Measurements from ENCODE around the gene PSME3IP1. TPM values are rescaled to one million over a fixed set of nuclear protein-coding genes. Genes with fewer than 3 reads are reported as not detected.
A peak's percentile ranks its signal among the peaks of the same experiment; 100 is the strongest.

PSME3IP1 gene
- total RNA-seq, 1 experiment from 2014 or later: 104 TPM

GRCh38 chr16:57123974-57124674 is 61.7 kb downstream of the PSME3IP1 start (continued):
- no peak for TF ChIP-seq ZNF532 (CRISPR knock-in tag; IDR thresholded peaks at IDR 0.05; ENCODE audit: borderline replicate concordance)
- no peak for TF ChIP-seq AR (CRISPR knock-in tag; IDR thresholded peaks at IDR 0.05)

- Mint-ChIP-seq H3K4me3 (no peak overlapping the region), H3K27me3 (ENCODE audit: low read depth) (no peaks in the 10 kb centered on the region), H3K27ac (no peak overlapping the region), H3K36me3 (no peaks in the 10 kb centered on the region), H3K9me3 (0 out of 2 replicates have a peak, but pooled peaks cover 3% of the 10 kb centered on the region), H3K4me1 (no peaks in the 10 kb centered on the region)
- no peak for TF ChIP-seq TP53 (CRISPR knock-in tag; IDR thresholded peaks at IDR 0.05)
- DNase-seq (ENCODE audit: low spot score) (no peak), ATAC-seq (no peak)
- POLR2A ChIA-PET: no interaction called here
- CTCF ChIA-PET: no interaction called here
Measured at GRCh38 chr16:57123216-57123973, 62.4 kb downstream of the PSME3IP1 start.

- ATAC-seq (no peak), DNase-seq (ENCODE audit: low spot score) (no peak)
- Mint-ChIP-seq H3K9me3 (no peaks in the 10 kb centered on the region), H3K27me3 (ENCODE audit: low read depth) (no peaks in the 10 kb centered on the region), H3K27ac (no peak overlapping the region), H3K4me1 (peaks cover 8% of the 10 kb centered on the region), H3K36me3 (no peaks in the 10 kb centered on the region), H3K4me3 (no peak overlapping the region)
- TF ChIP-seq ZNF121 (CRISPR knock-in tag; IDR thresholded peaks at IDR 0.05) (peak; percentile 47; the same call in 1 of the 2 replicates), ZNF416 (CRISPR knock-in tag; IDR thresholded peaks at IDR 0.05) (no peak)
- ChIA-PET CTCF (no interaction called here), POLR2A (interaction anchor here (0.6 kb wide), 1 partner anchor 423 kb away, joined by 3 read pairs; no protein-coding TSS in a partner anchor)
Measured at GRCh38 chr16:57118461-57119084, 67.3 kb downstream of the PSME3IP1 start.

GRCh38 chr16:57115514-57116182 is 70.2 kb downstream of the PSME3IP1 start:
- CTCF ChIA-PET: interaction anchor here (0.7 to 1.8 kb wide), 3 partner anchors 23 to 36 kb away, joined by 3 to 10 read pairs (median 3); partner anchors contain the start of gene CPNE2
- POLR2A ChIA-PET: no interaction called here
- peak overlapping the region; percentile 86; the same call in 1 of the 2 replicates for H3K27ac Mint-ChIP-seq
- peaks cover 8% of the 10 kb centered on the region for H3K4me1 Mint-ChIP-seq
- no peak overlapping the region for H3K4me3 Mint-ChIP-seq
- no peaks in the 10 kb centered on the region for H3K27me3 Mint-ChIP-seq (ENCODE audit: low read depth)
- no peaks in the 10 kb centered on the region for H3K9me3 Mint-ChIP-seq
- ATAC-seq: peak; percentile 59
- no peaks in the 10 kb centered on the region for H3K36me3 Mint-ChIP-seq
- TF ChIP-seq, protein P1, sequence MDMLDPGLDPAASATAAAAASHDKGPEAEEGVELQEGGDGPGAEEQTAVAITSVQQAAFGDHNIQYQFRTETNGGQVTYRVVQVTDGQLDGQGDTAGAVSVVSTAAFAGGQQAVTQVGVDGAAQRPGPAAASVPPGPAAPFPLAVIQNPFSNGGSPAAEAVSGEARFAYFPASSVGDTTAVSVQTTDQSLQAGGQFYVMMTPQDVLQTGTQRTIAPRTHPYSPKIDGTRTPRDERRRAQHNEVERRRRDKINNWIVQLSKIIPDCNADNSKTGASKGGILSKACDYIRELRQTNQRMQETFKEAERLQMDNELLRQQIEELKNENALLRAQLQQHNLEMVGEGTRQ (CRISPR knock-in tag; IDR thresholded peaks at IDR 0.05): peak; percentile 65
- no peak for TF ChIP-seq EMX1 (CRISPR knock-in tag; IDR thresholded peaks at IDR 0.05)
- no peak for DNase-seq (ENCODE audit: low spot score)
